EH (cell line): Measurements from ENCODE around the gene ECHS1.
"Not testable (repeated sequence)": the region's sequence is repeated elsewhere in the genome, so short reads cannot be mapped to it uniquely, and the experiment has no call there.

Experiments used
- DNase-seq: peaks from one replicate; pipeline ENCODE4 v3.0.0-alpha.2; 2015; ENCODE audit warnings: low read depth

Gene ECHS1

DNA sequence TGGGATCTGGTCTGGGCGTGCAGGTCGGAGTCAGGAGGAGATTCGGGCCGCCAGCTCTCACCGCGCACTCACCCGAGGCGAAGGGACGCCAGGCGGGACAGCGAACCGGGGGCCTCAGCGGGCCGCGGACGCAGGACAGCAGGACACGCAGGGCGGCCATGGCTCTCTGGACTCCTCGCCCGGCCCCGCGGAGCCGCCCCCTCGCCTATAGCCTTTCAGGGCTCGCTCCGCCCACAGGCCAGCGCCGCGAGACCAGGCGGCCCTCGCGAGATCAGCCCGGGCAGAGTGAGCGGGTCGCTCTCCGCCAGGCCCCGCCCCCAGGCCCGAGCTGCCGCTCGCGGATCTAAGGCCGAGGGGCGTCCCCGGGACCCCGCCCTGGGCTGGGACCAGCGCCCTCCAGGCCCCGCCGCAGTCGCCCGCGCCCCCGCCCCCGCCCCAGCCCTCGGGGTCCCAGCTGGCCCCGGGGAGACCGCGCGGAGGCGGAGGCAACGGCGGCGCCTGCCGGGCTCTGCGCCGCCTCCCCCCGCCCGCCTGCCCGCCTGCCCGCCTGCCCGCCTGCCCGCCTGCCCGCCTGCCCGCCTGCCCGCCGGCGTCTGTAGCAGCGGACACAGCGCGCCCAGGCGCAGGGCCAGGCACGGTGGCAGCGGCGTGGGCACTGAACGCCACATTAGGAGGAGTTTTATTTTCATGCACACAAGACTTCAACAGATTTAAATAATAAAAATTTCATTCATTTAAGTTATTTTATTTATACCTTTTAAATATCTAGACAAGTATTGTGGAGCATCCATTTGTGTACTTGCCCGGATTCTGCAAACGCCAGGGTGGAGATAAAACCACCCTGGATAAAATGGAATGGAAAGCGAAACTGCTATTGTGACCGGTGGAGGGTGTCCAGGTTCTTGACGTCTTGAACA lies at the start of gene ECHS1:
Gene ECHS1 (minus strand): TSS at position 181 of the 917 bp plus-strand sequence. CDS start 21 bp downstream, at position 160.
- DNase-seq, result peak; percentile 92

DNA sequence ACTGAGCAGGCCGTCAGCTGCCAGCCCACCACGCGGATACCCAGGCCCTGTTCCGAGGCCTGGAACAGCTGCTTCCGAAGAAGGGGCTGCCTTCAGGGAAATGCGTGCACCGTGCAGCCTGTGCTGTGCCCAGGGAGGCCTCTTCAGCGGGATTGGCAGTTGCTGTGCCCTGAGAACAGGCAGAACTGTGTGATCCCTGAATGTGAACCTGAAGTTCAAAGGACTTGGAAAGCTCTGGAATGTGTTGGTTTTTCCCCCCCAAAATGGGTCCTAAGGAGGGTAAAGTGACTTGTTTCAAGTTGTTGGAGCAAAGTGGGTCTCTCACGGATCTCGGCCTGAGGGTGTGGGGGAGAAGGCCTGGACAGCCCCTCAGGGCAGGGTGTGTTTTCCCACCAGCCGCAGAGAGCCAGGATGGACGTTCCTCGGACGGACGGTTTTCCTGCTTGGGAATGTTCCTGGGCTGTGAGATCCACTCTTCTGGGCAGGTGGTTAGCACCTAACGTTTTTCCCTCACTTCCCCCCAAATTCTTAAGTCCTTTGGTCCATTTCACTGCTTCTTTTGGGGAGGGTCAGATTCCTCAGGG lies 49.2 kb upstream of the ECHS1 start:
- DNase-seq, result no peak

DNA sequence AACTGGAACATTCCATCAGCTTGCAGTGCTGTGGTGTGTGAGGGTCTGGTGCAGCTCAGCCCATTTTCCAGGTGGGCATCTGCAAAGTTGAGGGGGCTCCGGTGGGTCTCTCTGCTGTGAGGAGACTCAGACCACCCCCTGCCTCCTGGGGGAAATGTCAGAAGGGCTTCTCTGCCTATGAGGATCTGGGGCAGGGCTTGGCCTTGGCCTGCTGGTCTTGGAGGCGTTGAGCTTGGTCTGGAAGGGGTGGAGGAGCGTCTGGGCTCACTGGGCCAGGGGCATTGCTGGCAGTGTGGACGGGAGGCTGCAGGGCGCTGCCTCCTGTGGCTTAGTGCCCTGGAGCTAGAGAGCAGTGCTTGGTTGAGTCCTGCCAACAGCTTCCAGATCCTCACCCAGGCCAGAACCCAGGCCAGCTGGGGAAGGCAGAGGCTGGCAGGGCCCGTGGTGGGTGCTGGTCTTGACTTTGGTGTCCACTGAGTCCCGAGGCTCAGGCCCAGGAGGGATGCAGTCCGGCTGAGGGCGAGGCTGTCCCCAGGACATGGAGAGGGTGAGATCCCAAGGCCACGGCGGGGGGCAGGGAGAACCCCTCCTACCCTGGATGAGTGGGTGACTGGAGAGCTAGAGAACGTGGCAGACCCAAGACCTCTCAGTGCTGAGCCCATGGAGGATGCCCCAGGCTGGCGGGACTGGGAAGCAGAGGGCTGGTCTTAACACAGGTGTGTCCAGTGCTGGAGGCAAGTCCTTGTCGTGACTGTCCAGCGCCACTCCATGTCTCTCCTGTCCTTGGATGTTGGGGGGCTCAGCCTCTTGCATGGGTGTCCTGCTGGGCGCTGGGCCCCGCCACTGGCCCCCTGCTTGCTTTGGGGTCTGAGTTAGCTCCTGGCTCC lies 48.4 kb upstream of the ECHS1 start:
- DNase-seq, result no peak

- DNase-seq, result no peak
Measured at GRCh38 chr10:133420579-133420978, 47.4 kb upstream of the ECHS1 start.

- DNase-seq, result no peak
Measured at GRCh38 chr10:133420028-133420427, 46.9 kb upstream of the ECHS1 start.

GRCh38 chr10:133419211-133419950 lies 46.2 kb upstream of the ECHS1 start:
- DNase-seq, result no peak

DNA sequence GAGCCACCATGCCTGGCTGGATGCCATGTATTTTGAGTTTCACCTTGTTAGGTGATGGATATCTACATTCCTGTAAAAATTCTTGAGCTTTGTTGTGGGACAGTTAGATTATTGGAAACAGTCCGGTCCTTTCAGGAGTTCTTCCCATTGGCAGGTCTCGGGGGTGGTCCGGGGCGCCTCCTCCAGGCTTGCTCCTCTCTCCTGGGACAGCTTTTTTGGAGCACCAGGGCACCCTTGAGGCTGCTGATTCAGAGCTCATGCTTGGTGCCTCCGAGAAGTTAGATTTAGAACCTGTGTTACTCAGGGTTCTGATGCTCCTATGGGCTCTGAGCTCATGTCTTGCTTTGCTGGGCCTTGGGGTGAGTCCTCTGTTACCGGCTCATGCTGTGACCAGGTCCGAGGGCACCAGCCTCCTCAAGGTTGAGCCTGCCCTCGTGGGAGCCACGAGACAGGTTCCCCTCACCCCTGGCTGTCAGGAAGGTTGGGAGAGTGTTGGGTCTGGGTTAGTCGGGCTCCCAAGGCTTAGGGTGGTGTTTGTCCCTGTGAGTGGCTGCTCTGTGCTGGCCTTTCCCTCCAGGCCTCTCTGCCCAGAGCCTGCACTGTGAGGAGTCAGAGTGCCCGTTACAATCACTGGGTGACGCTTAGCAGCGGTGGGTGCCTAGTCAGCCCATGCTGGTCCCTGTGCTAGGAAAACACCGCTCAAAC lies 45.3 kb upstream of the ECHS1 start:
- DNase-seq, result no peak

DNA sequence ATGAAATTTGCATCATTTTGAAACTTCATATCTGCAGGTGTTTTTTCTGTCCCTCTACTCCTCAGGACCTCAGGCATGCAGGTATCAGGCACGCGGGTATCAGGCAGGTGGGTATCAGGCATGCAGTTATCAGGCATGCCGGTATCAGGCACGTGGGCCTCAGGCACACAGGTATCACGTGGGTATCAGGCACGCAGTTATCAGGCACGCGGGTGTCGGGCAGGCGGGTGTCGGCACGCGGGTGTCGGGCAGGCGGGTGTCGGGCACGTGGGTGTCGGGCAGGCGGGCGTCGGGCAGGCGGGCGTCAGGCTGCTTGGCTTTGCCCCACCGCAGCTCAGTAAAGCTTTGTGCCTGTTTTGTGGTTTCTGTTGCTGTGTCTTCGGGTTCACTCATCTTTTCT lies 42.6 kb upstream of the ECHS1 start:
- no peak for DNase-seq

GRCh38 chr10:133414401-133414800 lies 41.2 kb upstream of the ECHS1 start:
- DNase-seq, result not testable (repeated sequence)

- no peak for DNase-seq
Measured at GRCh38 chr10:133412381-133412711, 39.2 kb upstream of the ECHS1 start.

GRCh38 chr10:133411523-133412380 lies 38.6 kb upstream of the ECHS1 start:
- no peak for DNase-seq

GRCh38 chr10:133405844-133406527 lies 32.8 kb upstream of the ECHS1 start:
- peak; percentile 77 for DNase-seq

GRCh38 chr10:133405272-133405671 lies 32.1 kb upstream of the ECHS1 start:
- DNase-seq, result peak; percentile 64

GRCh38 chr10:133403784-133404183 lies 30.6 kb upstream of the ECHS1 start:
- DNase-seq, result no peak

DNA sequence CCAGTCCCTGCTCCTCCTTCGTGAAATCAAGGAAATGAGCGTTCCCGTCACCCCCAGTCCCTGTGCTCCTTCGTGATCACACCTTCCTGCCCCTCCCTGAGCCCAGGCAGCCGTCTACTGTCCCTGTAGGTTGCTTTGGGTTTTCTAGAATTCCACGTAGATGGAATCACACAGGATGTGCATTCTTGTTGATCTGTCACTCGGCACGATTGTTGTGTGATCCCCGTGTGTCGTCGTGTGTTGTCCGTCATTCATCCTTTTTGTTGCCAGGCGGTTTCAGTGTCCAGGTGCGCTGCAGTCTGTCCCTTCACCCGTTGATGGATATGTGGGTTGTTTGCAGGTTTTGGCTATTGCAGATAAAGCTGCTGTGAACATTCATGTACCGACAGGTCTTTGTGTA lies 30.2 kb upstream of the ECHS1 start:
- DNase-seq, result no peak

GRCh38 chr10:133401981-133402725 lies 29.0 kb upstream of the ECHS1 start:
- no peak for DNase-seq

DNA sequence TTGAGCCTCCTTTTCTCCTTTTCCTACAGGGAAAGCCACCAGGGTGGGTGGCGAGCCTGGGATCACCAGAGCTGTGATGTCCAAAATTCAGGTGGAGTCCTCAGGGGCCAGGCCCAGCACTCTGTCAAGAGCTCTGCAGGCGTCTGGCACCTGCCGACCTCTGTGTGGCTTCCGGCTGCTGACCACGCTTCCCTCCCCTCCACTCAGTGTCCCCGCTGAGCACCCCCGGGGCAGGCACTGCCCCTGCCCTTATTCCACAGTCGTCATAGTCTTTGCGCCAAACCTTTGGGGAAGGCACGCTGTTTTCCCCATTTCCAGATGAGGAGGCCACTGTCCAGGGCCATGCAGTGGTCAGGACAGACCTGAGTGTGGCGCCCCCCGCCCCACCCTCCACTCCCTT lies 28.3 kb upstream of the ECHS1 start:
- no peak for DNase-seq

GRCh38 chr10:133400624-133401424 lies 27.7 kb upstream of the ECHS1 start:
- no peak for DNase-seq
